ENCODE measurements around the gene MYBBP1A.

MYBBP1A gene

DNA sequence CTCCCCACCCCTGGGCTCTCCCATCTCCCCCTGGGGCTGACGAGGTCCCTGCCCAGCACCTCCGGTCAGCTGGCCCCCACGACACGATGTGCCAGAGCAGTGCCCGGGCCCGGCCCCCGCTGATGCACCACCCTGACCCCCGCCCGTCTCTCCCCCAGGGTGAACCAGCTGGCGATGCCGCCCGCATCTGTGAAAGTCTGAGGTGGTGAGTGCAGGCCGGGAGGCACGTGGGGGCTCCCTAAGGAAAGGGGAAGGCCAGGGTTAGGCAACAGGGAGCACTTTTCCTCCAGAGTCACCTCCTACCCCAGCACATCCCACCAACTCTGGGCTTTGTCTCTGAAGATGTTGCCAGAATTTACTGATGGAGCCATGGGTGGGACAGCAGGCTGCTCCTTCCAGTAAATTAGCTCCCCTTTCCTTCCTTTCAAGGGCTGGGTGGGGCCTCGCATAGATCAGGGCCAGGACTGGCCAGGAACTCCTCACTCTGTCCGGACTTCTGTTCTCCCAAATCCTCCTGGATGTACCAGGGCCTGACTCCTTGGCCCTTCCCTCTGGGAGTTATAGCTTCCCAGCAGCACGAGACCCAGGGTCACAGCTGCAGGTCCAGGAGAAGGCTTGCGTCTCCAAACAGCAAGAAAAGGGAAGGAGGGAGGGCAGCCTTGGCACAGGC, 18.3 kb downstream of the MYBBP1A start:
- no peak for DNase-seq (ENCODE audit: low spot score)

DNA sequence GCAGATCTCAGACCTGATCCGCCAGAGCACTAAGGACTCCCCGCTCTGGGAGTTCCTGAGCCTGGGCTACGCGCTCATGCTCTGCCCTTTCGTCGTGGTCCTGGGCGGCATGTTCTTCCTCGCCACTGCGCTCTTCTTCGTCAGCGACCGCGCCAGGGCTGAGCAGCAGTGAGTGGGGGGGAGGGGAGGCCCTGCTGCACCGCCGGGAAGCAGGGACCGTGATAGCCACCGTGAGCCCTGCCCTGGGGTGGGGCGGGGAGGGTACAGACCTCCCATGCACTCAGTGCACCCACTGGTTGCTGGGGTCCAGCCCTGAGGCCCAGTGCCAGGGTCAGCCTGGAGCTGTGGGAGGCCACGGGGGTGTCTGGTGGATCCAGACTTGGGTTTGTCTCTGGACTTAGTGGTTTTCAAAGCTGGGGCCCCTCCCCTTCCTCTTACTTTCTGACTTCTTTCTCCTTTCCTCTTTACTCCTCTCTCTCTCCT, 18.9 kb downstream of the MYBBP1A start:
- no peak for DNase-seq (ENCODE audit: low spot score)

DNA sequence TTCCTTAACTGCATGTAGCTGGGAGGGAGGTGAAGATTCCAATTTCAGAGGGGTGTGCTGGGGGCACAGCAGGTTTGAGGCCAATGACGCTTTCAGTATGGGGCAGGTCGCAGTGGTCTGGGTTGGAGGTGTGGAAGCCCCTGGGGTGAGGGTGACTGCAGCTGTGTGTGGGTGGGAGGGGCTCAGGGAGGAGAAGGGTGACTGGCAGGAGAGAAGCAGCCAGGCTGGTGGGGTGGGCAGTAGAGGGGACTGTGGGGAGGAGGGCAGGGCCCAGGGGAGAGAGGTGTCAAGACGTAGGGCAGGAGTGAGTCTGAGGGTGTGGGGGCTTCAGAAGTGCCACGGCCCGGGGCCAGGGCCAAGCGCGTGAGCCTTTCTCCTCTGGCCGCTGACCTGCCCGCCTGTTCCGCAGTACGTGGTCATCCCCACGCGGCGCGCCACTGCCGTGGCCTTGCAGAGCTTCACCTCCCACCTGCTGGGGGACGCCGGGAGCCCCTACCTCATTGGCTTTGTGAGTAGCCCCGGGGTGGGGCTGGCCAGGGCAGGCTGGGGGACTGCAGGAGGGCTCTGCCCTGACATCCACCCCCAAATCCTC, 19.4 kb downstream of the MYBBP1A start:
- DNase-seq (ENCODE audit: low spot score) = no peak

DNA sequence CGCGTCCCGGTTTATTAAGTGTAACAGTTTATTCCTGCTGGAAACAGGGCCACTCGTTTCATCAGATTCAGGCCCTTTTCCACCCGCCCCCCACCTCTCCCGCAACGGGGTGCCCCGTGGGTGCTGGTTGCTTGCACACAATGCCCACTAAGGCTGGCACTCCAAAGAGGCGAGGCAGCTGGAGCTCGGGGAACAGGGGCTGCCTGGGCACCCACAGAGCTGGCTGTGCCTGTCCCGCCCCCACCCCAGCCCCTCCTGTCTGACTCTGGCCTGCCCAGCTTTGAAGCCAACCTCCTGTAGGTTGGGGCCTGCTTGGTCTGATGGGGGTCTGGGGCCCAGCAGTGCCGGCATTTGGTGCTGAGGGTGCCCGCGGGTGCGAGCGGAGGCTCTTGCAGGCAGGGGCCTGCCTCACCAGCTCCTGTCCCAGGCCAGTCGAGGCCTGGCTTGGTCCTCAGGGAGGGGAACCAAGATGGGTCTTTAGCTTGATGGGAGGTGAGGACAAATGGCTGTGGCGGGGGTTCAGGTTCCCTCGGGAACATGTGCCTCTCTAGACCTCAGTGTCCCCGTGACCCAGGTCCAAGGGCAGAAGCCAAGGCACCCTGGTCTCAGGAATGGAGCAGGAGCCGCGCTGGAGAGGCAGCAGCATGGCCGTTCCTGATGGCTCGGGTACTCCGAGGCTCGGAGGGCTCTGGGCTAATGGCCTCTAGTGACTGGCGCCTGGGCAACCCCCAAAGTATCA, 20.1 kb downstream of the MYBBP1A start:
- DNase-seq (ENCODE audit: low spot score) = no peak

DNA sequence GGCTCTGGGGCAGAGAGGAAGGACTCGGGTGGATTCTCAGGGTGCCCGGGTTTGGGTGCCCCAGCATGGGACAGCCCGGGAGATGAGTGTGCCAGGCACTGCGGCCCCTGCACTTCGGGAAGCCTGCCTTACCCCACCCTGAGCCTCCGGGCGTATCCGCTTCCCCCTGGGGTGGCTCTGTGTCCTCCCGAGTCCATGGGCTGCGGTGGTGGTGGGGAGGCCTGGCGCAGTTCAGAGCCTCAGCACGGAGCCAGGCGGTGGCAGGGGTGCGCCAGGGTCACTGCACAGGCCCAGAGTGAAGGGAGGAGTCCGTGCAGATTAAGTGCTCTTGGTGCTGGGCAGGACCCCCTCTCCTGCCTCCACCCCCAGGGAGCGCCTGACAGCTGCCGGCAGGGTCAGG, 20.7 kb downstream of the MYBBP1A start:
- no peak for DNase-seq (ENCODE audit: low spot score)

DNA sequence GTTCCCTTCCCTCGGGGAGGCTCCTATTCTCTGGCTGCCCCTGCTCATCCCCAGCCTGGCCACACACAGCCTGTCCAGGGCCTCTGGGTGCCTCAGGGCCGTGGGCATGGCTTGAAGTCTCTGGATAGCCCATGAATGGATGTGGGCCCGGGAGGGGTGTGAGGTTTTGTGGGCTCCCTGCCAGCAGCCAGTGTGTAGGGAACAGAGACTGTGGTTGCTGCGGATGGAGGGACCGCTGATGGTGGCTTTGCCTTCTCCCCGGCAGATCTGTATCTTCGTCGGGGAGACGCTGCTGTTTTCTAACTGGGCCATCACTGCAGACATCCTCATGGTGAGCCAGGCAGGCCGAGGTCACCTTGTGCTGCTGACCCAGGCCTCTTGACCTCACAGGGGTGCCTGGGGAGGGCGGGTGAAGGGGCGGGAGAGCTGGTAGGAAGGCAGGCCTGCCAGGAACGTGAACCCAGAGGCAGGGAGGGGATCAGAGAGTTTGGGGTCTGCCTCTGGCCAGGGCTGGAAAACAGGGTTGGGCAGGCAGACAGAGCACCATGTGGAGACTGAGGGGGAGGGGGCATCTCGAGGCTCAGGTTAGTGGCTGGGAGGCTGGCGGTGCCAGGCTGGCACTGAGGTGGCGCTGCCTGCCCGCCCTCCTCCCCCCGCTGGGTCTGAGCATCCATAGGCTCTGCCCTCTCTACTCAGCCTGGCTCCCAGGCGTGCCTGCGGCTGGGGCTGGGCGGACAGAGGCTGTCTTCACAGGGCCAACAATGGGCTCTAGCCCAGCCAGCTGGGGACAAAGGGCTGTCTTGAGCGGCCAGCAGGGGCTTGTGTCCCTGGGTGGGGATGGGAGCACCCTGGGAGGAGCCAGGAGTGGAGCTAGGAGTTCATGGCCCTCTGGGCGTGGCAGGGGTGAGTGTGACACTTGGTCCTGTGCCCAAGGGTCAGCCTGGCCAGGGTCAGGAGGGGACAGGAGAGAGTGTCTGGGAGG, 21.4 kb downstream of the MYBBP1A start:
- no peak for DNase-seq (ENCODE audit: low spot score)

DNA sequence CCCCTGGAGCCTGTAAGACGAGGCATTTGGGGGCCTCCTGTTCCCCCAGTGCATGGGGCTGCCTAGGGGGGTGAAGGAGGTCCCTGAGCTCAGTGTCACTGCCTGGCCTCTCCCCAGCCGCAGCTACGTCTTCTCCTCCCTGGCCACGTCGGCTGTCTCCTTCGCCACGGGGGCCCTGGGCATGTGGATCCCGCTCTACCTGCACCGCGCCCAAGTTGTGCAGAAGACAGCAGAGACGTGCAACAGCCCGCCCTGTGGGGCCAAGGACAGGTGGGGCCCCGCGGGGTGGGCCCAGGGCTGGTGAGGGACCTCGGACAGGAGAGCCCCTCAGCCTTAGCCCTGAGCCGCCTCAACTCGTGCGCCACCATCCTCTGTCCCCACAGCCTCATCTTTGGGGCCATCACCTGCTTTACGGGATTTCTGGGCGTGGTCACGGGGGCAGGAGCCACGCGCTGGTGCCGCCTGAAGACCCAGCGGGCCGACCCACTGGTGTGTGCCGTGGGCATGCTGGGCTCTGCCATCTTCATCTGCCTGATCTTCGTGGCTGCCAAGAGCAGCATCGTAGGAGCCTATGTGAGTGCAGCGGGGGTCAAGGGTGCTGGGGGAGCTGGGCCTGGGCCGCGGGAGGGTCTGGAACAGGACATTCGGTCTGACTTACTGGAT, 22.2 kb downstream of the MYBBP1A start:
- no peak for DNase-seq (ENCODE audit: low spot score)

DNA sequence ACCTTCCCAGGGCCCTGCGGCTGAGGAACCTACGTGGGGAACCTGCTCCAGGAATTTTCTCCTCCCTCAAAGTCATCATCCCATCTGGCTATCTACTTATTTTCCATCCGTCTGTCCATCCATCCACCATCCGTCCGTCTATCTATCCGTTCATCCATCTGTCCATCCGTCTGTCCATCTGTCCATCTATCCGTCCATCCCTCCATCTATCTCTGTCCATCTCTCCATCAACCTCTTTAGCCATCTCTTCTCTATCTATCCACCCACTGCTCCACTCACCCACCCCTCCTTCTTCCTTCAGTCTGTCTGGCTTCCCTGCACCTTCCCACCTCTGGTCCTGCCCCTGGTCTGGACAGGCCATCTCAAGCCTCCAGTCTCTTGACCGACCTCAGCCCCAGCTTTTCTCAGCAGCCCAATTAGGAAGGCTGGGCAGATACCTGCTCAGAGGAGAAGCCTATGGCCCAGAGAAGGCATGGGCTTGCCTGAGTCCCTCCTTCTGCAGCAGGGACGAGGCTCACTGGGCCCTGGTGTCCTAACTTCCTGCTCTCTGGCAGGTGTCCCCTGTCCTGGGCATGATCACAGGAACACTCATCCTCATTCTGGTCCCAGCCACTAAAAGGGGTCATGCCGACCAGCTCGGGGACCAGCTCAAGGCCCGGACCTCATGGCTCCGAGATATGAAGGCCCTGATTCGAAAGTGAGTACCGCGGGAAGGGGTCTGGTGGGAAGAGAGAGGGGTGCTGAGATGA, 23.0 kb downstream of the MYBBP1A start:
- no peak for DNase-seq (ENCODE audit: low spot score)

DNA sequence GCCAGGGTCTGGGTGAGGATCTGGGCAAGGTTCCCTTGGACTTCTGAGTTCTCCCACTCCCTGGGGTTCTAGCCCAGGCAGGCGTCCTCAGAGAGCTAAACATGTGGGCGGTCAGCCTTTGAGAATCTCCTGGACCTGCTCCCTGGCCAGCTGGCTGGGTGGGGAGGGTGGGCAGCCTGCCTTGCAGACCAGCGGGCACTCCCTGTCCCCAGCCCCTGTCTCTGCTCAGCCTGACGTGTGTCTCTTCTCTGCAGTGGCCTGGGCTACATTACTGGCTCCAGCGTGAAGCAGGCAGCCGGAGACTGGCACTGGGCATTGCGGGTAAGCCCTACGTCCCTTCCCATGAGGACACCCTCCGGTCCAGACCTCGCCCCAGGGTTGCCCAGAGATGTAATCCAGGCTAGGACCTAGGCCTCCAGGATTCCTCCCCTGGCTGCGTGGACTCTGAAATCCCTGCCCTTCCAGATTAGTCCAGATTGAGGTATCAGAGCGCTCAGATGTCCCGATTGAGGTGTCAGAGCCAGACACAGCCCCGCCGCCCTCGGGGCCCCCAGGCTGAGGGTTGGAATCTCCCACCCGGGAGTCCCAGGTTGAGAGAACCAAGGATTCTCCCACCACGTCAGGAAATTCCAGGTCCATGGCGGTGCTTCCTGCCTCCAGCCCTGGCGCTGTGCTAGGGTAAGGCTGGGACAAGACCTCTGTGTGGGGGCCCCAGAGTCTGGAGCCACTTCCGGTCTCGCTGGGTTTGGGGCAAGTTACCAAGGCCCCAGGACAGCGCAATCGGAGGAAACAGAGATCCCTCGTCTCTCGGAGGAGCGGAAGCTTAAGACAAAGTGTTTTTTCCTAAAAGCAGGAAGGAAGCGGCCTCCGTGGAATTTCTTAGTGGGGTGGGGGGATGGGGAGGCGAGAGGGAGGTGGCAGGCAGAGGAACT, 24.1 kb downstream of the MYBBP1A start:
- no peak for DNase-seq (ENCODE audit: low spot score)

DNA sequence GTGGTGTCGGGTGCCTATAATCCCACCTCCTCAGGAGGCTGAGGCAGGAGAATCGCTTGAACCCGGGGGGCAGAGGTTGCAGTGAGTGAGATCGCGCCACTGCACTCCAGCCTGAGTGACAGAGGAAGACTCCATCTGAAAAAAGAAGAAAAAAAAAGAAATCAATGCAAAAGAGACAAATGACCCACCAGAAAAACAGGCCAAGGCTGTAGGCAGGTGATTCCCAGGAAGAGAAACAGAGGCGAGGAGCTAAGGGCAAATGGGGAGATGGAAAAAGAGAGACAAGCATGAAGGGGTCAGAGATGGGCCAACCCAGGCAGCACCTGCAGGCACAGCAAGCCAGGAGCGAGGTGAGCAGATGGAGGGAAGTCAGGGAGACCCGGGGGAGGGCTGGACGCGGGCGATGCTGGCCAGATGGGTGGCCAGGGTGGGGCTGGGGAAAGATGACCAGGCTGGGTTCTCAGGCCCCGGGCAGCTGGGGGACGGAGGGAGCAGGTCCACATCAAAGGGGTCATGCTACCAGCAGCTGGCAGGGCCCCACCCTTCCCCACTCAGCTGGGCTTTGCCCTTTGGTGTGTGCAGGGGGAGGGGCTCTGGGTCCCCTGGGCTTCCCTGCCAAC, 25.5 kb downstream of the MYBBP1A start:
- DNase-seq (ENCODE audit: low spot score) = no peak

DNA sequence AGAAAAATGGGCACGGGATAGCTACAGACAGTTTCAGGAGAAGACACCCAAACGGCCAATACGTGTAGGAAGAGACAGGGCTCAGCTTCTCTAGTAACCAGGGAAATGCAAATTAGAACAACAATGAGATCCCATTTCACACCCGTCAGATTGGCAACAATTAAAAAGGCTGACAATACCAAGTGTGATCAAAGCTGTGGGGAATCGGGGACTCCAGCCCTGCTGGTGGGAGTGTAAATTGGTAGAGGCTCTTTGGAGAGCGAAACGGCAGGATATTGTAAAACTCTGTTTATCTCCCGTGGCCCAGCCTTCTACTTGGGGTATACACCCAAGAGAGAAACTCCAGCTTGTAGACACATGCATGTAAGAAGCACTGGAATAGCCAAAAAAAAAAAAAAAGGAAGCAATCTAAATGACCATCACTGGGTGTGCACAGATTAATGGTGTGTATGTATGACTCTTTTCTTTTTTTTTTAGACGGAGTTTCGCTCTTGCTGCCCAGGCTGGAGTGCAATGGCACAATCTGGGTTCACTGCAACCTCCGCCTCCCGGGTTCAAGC, 27.5 kb downstream of the MYBBP1A start:
- no peak for DNase-seq (ENCODE audit: low spot score)

DNA sequence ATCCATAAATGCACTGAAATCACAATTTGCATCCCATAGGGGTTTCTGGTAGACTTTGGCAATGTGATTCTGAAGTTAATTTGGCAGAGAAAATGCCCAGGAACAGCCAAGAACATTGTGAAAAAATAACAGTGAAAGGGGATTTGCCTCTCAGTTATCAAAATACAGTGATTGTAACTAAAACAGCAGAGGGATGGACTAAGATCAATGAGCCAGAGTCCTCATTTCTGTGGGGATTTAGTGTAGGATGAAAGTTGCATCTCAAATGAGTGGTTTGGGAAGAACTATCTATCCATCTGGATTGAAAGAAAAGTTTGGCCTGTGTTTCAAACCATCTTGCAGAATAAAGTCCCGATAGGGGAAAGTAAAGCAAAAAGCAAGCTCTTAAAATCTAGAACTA, 28.1 kb downstream of the MYBBP1A start:
- no peak for DNase-seq (ENCODE audit: low spot score)

DNA sequence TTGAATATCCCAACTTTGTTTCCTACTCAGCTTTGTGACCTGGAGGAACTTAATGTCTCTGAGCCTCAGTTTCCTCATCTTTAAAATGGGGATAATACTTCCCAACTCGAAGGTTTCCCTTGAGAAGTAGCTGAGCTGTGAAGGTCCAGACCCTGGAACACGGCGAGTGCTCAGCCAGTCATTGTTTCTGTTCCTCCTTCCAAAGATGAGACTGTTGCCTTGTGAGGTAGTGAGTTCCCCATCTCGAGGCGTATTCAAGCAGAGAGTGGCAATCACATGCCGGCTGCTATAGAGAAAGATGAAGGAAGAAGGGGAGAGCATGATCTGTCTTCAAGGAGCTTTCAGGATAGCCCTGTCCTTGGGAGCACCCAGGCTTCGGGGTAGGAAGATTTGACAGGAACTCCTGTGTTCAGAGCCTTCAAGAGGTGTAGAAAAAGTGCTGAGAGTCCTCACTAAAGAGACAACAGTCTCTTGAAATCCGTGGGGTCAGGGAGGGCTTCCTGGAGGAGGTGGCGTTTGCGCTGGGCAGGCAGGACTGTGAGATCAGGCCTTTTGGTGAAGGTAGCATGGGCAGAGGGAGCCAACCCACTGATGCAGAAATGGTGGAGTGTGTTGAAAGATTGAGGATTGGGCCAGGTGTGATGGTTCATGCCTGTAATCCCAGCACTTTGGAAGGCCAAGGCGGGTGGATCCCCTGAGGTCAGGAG, 29.3 kb downstream of the MYBBP1A start:
- no peak for DNase-seq (ENCODE audit: low spot score)

DNA sequence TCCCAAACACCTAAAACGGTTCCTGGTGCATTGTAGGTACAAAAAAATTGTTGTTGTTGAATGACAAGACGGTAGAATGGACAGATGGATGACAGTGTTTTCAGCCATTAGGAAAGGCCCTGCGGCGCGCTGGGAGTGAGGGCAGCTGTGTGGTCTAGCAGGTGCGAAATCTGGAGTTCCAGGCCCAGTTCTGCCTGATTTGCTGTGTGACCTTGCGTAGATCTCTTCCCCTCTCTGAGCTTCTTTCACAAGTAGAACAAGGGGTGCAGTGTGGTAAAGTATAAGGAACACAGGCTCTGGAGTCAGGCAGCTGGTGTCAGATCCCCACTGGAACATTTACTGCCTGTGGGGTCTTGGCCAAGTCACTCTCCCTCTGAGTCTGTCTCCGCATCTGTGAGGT, 31.2 kb downstream of the MYBBP1A start:
- DNase-seq (ENCODE audit: low spot score) = no peak

DNA sequence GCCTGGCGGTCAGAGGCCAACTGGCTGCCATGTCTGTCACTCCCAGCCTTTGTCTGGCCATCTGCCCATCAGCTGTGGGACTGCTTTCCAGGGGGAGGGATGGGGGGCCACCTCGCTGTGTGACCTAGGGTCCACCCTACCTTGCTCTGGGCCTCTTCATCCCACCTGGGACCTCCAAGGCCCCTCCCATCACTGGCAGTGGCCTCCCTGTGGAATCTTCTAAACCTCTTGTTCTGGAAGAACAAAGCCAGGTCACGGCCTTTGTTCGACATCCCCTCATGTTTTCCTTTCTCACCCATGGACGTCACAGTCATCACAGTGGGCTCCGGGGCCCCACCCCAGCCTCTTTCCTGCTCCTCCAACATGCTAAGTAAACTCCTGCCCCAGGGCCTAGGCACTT, 32.5 kb downstream of the MYBBP1A start:
- DNase-seq (ENCODE audit: low spot score) = no peak

DNA sequence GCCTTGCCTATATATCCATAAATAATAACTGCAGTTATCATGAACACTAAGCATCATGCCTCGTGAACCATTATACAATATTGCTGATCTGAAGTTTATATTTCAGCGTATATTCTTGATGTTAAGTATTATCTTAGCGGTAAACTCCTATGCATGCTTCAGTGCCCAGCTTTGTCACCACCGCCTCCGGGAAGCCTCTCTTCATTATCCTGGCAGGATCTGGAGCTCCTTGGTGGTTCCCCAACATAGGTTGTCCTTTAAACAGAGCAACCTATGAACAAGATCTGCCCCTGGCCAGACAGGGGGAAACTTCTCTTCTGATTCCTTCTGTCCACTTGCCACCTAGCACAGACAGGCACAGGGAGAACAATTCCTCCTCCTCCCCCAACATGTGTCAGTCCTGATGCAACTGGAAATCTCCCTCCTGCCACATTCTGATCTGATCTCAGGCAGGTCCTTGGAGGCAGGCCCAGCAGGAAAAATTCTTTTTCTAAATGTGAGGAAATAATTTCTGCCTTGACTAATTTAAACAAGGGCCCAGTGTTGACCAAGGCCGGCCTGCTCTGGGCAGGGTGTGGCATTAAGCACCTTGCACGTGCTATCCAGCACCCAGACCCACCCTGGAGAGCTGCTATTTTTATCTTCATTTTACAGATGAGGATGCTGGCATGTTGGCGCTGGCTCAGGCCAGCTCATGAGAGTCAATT, 34.1 kb downstream of the MYBBP1A start:
- no peak for DNase-seq (ENCODE audit: low spot score)

DNA sequence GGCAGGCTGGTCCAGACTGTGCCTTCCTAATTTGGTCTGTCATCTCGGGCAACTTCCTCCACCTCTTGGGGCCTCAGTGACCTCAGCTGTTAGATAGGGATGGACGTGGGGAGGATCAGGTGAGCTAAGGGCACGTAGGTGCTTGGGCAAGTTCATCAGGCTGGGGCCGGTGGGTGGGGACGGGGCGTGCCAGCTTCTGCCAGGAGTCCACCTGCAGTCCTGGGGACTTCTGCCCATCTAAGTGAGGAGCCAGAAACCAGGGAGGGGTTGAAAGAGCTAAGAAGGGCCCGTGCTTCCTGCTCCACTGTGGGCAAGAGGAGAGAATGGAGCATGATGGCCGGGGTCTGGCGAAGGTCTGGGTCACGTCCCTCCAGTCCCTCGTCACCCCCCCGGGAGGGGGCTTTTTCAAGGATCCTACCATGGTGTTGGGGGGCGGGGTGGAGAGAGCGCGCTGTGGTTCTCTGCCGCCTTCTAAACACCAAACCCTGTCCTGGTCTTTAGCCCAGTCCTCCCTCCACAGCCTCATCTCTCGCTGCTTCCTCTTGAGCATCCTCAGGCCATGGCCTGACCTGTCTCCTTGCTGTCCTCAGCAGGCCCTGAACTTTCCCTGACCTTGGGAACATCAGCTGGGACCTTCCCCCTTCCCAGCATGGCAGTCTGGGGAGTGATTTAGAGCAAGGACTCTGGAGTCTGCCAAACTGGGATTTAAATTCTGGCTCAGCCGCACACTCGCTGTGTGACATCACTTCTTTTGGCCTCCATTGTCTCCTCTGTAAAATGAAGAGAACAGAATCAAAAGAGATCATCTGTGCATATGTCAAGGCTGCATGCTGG, 34.9 kb downstream of the MYBBP1A start:
- no peak for DNase-seq (ENCODE audit: low spot score)

Measured in activated CD4-positive, alpha-beta T cell treated with anti-CD3 and anti-CD28 coated beads, Interleukin-2, Interleukin-4, amounts not matched to agents 100 ng/mL and 50 ng/mL, durations not matched to agents 16 hours and 8 hours (primary cell).